ENCODE results near the gene ZNF24.

Gene ZNF24

DNA sequence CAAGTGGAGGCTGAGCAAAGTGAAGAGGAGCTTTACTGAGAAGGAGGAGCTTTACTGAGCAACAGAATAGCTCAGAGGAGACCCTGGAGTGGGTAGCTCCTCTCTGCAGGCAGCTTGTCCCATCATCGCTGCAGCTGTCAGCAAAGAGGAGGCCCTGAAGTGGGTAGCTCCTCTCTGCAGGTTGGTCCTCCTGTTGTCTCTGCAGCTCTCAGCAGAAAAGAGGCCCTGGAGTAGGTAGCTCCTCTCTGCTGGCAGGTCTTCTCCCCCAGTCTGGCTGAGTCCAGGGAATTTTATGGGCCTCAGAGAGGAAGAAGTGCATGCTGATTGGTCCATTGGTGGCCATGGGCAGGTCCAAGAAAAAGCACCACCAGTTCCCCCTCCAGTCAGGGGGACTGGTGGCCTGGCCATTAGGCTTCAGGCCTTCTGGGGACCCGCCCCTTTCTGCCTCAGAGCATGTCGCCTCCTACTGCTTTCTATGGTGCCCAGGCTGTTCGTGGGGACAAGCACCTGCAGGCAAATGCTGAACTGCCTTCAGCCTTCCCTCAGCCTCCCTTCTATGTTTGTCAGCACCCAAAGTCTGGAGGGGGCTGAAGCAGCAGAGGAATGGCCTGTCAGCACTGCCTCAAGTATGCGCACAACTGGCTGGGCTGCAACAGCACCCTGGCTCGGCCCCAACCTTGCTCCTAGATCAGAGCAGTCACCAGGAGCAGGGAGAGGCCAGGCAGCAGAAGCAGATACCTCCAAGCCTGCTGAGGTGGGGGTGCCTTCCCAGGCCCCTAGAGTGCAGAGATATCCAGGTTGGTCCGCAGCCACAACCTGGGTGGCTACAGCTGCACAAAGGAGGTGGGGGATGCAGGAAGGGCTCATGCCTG, 60.1 kb downstream of the ZNF24 start:
- Histone ChIP-seq H3K4me3 (ENCODE audit: low read length) (no peak overlapping the region), H3K4me1 (ENCODE audit: control insufficient read depth, insufficient read depth, low read length) (no peaks in the 10 kb centered on the region), H3K27me3 (ENCODE audit: control insufficient read depth, insufficient read depth, low read length) (no peaks in the 10 kb centered on the region), H3K9me3 (ENCODE audit: control insufficient read depth, low read length) (no peaks in the 10 kb centered on the region), H3K9ac (ENCODE audit: low read length) (no peak overlapping the region), H3K36me3 (ENCODE audit: control insufficient read depth, insufficient read depth, low read length) (no peaks in the 10 kb centered on the region)

DNA sequence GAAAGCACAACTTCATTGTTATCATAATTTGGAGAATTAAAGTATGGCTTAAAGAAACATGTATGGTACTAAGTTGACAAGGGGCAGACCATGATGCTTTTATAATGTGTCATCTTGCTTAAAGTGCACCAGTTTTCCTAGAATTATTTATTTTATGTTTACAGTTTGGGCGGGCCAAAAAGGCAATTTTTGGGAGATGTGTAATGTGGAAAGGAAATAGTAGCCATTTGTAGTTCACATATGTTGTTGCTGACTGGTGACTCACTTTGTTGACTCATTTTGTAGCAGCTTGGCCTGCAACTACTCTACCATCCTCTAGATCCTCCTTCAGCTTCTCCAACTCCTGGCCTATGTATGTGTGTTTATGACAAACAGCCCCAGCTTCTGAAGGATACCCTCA, 61.9 kb downstream of the ZNF24 start:
- Histone ChIP-seq H3K4me1 (ENCODE audit: control insufficient read depth, insufficient read depth, low read length) (no peaks in the 10 kb centered on the region), H3K27me3 (ENCODE audit: control insufficient read depth, insufficient read depth, low read length) (no peaks in the 10 kb centered on the region), H3K36me3 (ENCODE audit: control insufficient read depth, insufficient read depth, low read length) (no peaks in the 10 kb centered on the region), H3K4me3 (ENCODE audit: low read length) (no peak overlapping the region), H3K9ac (ENCODE audit: low read length) (no peak overlapping the region), H3K9me3 (ENCODE audit: control insufficient read depth, low read length) (no peaks in the 10 kb centered on the region)
